ENCODE data around the gene RAB1B. TPM values are rescaled to one million over a fixed set of nuclear protein-coding genes. Genes with fewer than 3 reads are reported as not detected.

The RAB1B gene
- total RNA-seq, result 100 to 1,000 TPM in 1 of 2 donors, 10 to 100 TPM in 1; 98.4 to 112 TPM

DNA sequence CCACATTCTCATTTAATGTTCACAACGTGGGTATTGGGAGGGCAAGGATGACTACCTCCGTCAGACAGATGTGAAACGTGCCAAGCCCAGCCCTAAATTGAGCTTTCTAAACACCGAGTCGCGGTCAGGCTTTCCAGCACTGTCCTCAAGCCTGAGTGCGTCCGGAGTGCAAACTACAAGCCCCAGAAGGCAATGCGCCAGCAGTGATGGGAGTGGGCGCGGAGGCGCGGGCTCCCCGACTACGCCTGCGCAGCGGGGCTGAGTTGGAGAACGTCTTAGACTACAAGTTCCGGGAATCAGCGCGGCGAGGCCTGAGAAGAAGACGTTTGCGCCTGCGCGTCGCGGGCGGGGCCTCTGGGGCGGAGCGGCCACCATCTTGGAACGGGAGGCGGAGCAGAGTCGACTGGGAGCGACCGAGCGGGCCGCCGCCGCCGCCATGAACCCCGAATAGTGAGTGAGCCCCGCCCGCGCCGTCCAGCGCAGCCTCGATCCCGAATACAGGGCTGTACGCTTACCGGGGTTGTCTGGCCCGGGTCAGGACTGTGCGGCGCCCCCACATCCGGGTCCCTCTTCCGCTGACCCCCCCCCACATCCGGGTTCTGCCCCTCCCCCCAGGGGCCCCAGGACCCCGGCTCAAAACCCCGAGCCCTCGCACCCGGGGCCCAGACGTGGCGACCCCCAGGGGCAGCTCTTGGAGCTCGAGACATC, at the start of gene RAB1B:
RAB1B (plus strand) TSS at position 396 of the 708 bp plus-strand sequence; CDS start at position 437, 41 bp downstream.

DNA sequence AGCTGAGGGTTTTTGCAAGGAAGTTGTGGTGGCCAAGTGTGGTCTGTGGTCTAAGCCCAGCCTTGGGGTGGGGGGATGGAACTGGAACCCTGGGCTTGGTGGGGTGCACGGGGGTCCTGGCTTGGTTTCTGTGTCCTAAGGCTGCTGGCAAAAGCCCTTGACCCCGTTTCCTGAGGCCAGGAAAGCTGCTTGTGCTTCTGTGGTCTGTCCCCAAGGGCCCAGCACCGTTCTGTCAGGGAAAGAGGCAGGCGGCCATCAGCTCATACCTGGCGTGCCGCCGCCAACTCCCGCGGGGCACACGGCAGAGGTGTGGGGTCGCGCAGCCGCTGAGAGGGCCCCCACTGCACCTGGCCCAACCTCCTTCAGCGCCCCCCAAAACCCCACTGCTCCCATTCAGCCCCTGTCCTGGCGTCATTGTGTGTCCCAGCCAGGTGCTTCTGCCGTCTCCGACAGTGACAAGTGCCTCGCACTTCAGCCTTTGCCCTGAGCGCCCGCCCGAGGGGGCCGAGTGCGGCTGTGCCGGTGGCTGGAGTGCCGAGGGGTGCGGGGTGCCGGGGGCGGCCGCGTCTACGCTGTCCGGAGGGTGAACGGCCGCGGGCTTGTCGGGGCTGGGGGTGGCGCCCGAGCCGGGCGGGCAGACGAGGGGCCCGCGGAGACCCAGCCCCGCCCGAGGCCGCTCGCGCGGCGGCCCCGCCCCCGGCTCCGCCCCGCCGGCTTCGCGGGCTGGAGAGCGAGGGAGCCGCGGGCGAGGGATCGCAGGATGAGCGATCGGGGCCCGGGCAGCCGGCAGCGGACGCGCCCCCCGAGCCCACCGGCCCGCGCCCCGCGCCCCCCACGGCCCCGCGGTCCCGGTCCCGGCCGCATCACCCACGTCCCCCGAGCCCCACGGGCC, 9.3 kb downstream of the RAB1B start, which contains the start of gene CNIH2:
CNIH2 (plus strand) TSS at position 705 of the 892 bp plus-strand sequence. CDS start 282 bp downstream, outside the sequence.

DNA sequence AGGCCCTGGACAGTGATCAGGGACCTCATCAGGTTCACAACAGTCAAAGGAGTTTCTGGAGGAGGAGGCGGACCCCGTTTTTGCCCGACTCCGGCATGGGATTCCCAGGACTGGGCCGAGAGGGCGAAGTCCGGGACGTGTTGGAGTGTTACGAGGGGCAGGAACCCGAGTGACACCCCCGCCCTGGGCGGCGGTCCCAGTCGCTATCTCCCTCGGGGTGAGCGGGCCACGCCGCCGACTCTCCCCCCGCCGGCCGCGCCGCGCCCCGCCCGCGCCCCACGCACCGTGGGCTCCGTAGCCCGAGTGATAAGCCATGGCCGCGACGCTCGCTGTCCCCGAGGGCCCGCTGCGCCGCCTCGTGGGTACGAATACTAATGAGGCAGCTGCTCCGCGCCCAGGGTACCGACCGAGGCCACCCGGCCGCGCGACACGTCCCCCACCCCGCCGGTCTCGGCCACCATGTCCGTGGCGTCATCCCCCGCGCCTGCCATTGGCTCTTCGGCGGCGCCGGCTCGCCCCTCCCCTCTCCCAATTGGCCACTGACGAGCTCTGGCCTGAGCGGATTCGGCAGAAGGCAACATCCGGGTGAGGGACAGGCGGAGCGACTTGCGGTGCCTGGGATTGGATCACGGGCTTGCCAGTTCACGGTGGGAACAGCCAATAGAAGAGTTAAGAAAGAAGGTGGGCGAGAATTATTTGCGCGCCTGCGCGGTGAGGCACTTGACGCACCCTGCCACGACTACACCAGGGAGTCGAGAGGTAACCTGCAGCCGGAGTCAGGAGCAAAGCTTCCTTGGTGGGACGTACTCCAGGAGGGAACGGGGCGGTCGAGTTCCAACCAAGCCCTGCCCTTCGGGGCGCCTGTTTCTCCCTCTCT, 20.5 kb downstream of the RAB1B start, which contains the start of gene YIF1A:
YIF1A (minus strand) TSS at position 473 of the 877 bp plus-strand sequence; CDS start at position 315, 158 bp downstream.

DNA sequence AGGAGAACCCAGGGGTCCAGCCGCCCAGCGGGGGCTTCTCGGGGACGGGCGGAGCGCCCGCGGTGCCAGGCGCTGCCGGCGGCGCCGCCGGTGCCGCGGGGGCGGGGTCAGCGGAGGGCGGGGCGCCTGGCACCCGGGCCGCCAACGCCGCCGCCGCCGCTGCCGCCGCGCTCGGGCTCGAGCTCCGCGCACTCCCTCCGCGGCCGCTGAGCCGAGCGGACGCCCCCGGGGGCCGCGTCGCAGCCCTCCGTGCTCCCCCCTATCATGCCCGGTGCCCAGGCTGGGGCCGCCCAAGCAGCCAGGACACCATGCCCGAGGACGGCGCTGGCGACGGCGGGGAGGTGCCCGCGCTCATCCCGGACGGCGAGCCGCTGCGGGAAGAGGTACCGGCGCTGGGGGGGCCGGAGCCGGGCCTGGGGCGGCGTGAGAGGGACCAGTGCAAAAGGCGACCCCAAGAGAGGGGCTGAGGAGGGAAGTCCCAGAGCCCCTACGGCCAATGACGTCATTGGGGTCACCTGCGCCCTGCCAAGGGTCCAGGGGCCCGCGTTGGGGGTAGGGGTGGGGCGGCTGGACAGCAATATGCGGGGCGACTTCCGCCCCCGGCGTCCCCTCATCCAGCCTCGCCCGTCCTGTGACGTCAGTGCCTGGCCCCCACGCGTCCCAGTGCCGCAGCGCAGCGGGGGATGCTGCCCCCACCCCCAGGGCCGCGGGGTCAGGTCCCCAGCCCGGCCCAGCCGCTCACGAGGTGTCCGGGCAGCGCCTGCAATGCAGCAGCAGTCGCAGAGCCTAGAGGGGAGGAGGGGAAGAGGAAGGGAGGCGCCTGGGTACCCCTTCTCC, 23.5 kb downstream of the RAB1B start, which contains the start of gene TMEM151A:
TMEM151A (plus strand) TSS at position 189 of the 837 bp plus-strand sequence; CDS start at position 309, 120 bp downstream.

DNA sequence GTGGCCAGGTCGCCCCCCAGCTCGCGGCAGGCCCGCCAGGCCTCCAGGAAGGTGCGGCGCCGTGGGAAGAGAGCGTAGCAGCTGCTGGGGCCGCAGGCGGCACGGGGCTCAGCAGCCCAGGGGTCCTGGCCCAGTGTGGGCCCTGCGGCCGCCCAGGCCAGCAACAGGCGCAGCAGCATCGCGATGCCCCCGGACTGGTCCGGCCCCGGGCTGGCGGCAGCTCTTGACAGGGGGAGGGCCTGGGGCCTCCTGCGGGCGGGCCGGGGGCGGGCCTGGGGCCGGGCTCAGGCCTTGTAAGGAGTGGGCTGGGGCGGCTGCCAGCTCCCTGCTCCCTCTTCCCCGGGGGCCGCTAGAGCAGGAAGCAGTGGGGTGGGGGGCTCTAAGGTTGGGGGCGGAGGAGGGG, 48.4 kb downstream of the RAB1B start, which contains the start of gene CD248:
CD248 (minus strand) TSS at position 196 of the 403 bp plus-strand sequence; CDS start at position 179, 17 bp downstream.

Other genes with a start within 250 kb of the RAB1B start
- not detected for gene CATSPER1, start 242.2 kb upstream of the RAB1B start, total RNA-seq
- not detected for gene GAL3ST3, start 219.5 kb upstream of the RAB1B start, total RNA-seq
- gene SF3B2, start 216.3 kb upstream of the RAB1B start, total RNA-seq, result 100 to 1,000 TPM; 173 to 199 TPM
- gene PACS1, start 198.4 kb upstream of the RAB1B start, total RNA-seq, result 10 to 100 TPM; 18.2 to 22.6 TPM
- 10 to 100 TPM; 19.6 to 28.0 TPM for gene KLC2, start 10.9 kb upstream of the RAB1B start, total RNA-seq
- gene CNIH2, start 9.5 kb downstream of the RAB1B start, total RNA-seq, result under 1 TPM in 1 of 2 donors, not detected in 1; 0.34 TPM
- 100 to 1,000 TPM; 106 to 147 TPM for gene YIF1A, start 20.5 kb downstream of the RAB1B start, total RNA-seq
- gene TMEM151A, start 23.3 kb downstream of the RAB1B start, total RNA-seq, result under 1 TPM; under 0.01 TPM
- 1 to 10 TPM in 1 of 2 donors, under 1 TPM in 1; 0.69 to 2.3 TPM for gene CD248, start 48.4 kb downstream of the RAB1B start, total RNA-seq
- 10 to 100 TPM in 1 of 2 donors, 1 to 10 TPM in 1; 5.2 to 16.3 TPM for gene RIN1, start 67.8 kb downstream of the RAB1B start, total RNA-seq
- 10 to 100 TPM; 55.4 to 92.6 TPM for gene BRMS1, start 76.5 kb downstream of the RAB1B start, total RNA-seq
- 10 to 100 TPM; 35.0 to 51.3 TPM for gene B4GAT1, start 79.0 kb downstream of the RAB1B start, total RNA-seq
- gene SLC29A2, start 103.1 kb downstream of the RAB1B start, total RNA-seq, result under 1 TPM; 0.34 to 0.67 TPM
- not detected for gene NPAS4, start 152.4 kb downstream of the RAB1B start, total RNA-seq
- 10 to 100 TPM; 22.0 to 45.6 TPM for gene MRPL11, start 170.2 kb downstream of the RAB1B start, total RNA-seq
- 10 to 100 TPM; 12.0 to 17.2 TPM for gene PELI3, start 198.3 kb downstream of the RAB1B start, total RNA-seq
- gene DPP3, start 211.8 kb downstream of the RAB1B start, total RNA-seq, result 10 to 100 TPM; 73.6 to 75.0 TPM
- gene BBS1, start 242.0 kb downstream of the RAB1B start, total RNA-seq, result 10 to 100 TPM; 21.3 to 33.0 TPM